GM12878 (cell line): ENCODE results near the gene PNMA1. TPM values are rescaled to one million over a fixed set of nuclear protein-coding genes. Genes with fewer than 3 reads are reported as not detected.

Source experiments
- BHLHE40 ChIP-seq, 2 experiments: fragments of 450-650 bp in 1 of 2; IDR thresholded peaks; 2 replicates each; pipeline ENCODE4 v1.6.1; 2011 to 2017; ENCODE audit warnings: low read depth in 2 of 2, borderline replicate concordance in 1 of 2, improper control_type of control experiment in 1 of 2, low read length in 1 of 2, mild to moderate bottlenecking in 1 of 2
- CBX3 ChIP-seq: fragments of 200-600 bp; sonication (generic); IDR thresholded peaks from 2 replicates; pipeline ENCODE4 v1.6.1; 2016; ENCODE audit warnings: low read depth, borderline replicate concordance
- CBX5 ChIP-seq: sonication (generic); IDR thresholded peaks from 2 replicates; pipeline ENCODE4 v1.6.1; 2016; ENCODE audit warnings: low read depth, moderate library complexity, mild to moderate bottlenecking, inconsistent platforms
- CREM ChIP-seq: IDR thresholded peaks from 2 replicates; pipeline ENCODE4 v1.6.1; 2014; ENCODE audit warnings: antibody characterized with exemption, low read depth
- EGR1 ChIP-seq, 2 experiments: IDR thresholded peaks; 1 replicate in 1 of 2; 2 replicates in 1 of 2; pipeline ENCODE4 v1.6.1; 2011 to 2012; ENCODE audit warnings: low read depth in 2 of 2, low read length in 2 of 2, borderline replicate concordance in 1 of 2, mild to moderate bottlenecking in 1 of 2, moderate library complexity in 1 of 2
- FOXK2 ChIP-seq: fragments of 450-650 bp; IDR thresholded peaks from 2 replicates; pipeline ENCODE4 v1.6.1; 2017; ENCODE audit warnings: mild to moderate bottlenecking, moderate library complexity
- FOXM1 ChIP-seq: IDR thresholded peaks from 2 replicates; pipeline ENCODE4 v1.6.1; 2012; ENCODE audit warnings: low read depth, mild to moderate bottlenecking, inconsistent platforms, low read length, moderate library complexity
- IKZF1 ChIP-seq: fragments of 450-650 bp; conservative IDR thresholded peaks from 2 replicates; pipeline ENCODE4 v1.6.1; 2017; ENCODE audit warnings: antibody characterized with exemption, mild to moderate bottlenecking
- JUNB ChIP-seq: IDR thresholded peaks from 2 replicates; pipeline ENCODE4 v1.6.1; 2016; ENCODE audit warnings: antibody characterized with exemption, mild to moderate bottlenecking
- LARP7 ChIP-seq: fragments of 450-650 bp; IDR thresholded peaks from 2 replicates; pipeline ENCODE4 v1.6.1; 2017; ENCODE audit warnings: mild to moderate bottlenecking
- MXI1 ChIP-seq: fragments of 150-350 bp; IDR thresholded peaks from 2 replicates; pipeline ENCODE4 v1.6.1; 2011; ENCODE audit warnings: low read depth, mild to moderate bottlenecking, inconsistent platforms, low read length, improper control_type of control experiment
- MYB ChIP-seq: fragments of 150-350 bp; IDR thresholded peaks from 2 replicates; pipeline ENCODE4 v1.6.1; 2014; ENCODE audit warnings: mild to moderate bottlenecking, low read depth, low read length, borderline replicate concordance
- NR2C1 ChIP-seq: fragments of 450-650 bp; IDR thresholded peaks from 2 replicates; pipeline ENCODE4 v1.6.1; 2017; ENCODE audit warnings: antibody characterized with exemption, mild to moderate bottlenecking, moderate library complexity
- NRF1 ChIP-seq: conservative IDR thresholded peaks from 2 replicates; pipeline ENCODE4 v1.6.1; 2011; ENCODE audit warnings: mild to moderate bottlenecking, low read depth, low read length, improper control_type of control experiment
- POLR2AphosphoS2 ChIP-seq: IDR thresholded peaks from 2 replicates; pipeline ENCODE4 v1.6.1; 2011; ENCODE audit warnings: low read depth, mild to moderate bottlenecking, low read length, improper control_type of control experiment, moderate library complexity
- SRF ChIP-seq, 2 experiments: IDR thresholded peaks; 2 replicates each; pipeline ENCODE4 v1.6.1; 2011; ENCODE audit warnings: low read depth in 2 of 2, low read length in 2 of 2, mild to moderate bottlenecking in 1 of 2, moderate library complexity in 1 of 2
- STAT3 ChIP-seq: IDR thresholded peaks from 2 replicates; pipeline ENCODE4 v1.6.1; 2011; ENCODE audit warnings: low read depth, low read length, improper control_type of control experiment
- TBL1XR1 ChIP-seq: IDR thresholded peaks from 2 replicates; pipeline ENCODE4 v1.6.1; 2012; ENCODE audit warnings: low read depth, low read length, improper control_type of control experiment
- TCF7 ChIP-seq: IDR thresholded peaks from 2 replicates; pipeline ENCODE4 v1.6.1; 2014; ENCODE audit warnings: antibody characterized with exemption, borderline replicate concordance
- ZZZ3 ChIP-seq: IDR thresholded peaks from 2 replicates; pipeline ENCODE4 v1.6.1; 2011; ENCODE audit warnings: low read depth; ENCODE audit not compliant: control insufficient read depth, insufficient read length
- polyA plus RNA-seq, 11 experiments: library from polyadenylated mRNA; depleted of rRNA in 4 of 11; unstranded in 6 of 11; stranded (reverse) in 5 of 11; fragments of >200 nt; fragmentation: Nextera tagmentation in 4 of 11; fragmentation: Illumina TruSeq in 1 of 11; extraction: Ambion mirVana in 4 of 11; extraction: Trizol in 1 of 11; gene quantifications; 1 replicate in 1 of 11; 2 replicates in 10 of 11; pipeline versions ENCODE4 v1.2.1 to v1.2.3, GENCODE V29; 2011 to 2016; ENCODE audit warnings: inconsistent platforms in 2 of 11, missing spikeins in 2 of 11, low read depth in 1 of 11
- total RNA-seq, 4 experiments: library from RNA; depleted of rRNA in 3 of 4; stranded (reverse); fragments of >200 nt in 3 of 4; fragmentation: Illumina TruSeq in 1 of 4; extraction: Trizol in 1 of 4; gene quantifications; 2 replicates each; pipeline versions ENCODE4 v1.2.1 to v1.2.3, GENCODE V29; 2013 to 2021
- TF ChIP-seq, protein P1 (sequence below): fragments of 450-650 bp; IDR thresholded peaks from 2 replicates; pipeline ENCODE4 v1.6.1; 2017; ENCODE audit warnings: mild to moderate bottlenecking, moderate library complexity
- TF ChIP-seq, protein P2 (sequence below): fragments of 450-650 bp; IDR thresholded peaks from 2 replicates; pipeline ENCODE4 v1.6.1; 2014; ENCODE audit warnings: mild to moderate bottlenecking
- TF ChIP-seq, protein P3 (sequence below): IDR thresholded peaks from 2 replicates; pipeline ENCODE4 v1.6.1; 2012; ENCODE audit warnings: low read depth, low read length, improper control_type of control experiment
- TF ChIP-seq, protein P4 (sequence below): IDR thresholded peaks from 2 replicates; pipeline ENCODE4 v1.6.1; 2011; ENCODE audit warnings: mild to moderate bottlenecking, low read depth, low read length, moderate library complexity; ENCODE audit not compliant: insufficient replicate concordance

Gene PNMA1
- total and polyA plus RNA-seq, 10 of the 15 experiments (the other 5 are each of a cell fraction or from before 2014, with no cell fraction given): 1.8 to 39.3 (median 11.1) TPM

DNA sequence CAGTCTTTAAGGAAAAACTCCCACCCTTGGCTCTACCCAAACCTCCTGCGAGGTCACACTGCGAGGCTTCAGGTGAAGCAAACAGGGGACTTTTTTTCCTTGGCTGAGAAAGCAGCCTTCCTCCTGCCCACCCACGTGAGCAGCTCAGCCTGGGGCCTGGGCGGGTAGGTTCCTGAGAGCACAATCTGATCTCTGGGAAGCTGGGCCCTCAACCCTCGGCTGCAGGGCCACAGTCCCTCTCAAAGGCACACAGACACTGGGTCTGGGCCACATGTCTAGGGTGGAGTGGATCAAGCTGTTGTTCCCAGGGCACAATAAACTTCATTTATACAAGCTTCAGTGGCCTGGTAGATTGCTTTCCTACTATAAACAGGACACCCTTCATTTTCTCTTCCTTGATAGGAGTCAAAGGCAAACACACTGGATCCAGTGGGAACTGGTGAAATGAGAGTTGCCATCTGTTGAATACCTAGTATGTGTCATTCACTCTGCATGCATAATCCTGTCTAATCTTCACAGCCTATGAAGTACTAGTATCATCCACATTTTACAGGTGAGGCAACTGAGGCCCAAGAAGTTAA is 41.3 kb upstream of the PNMA1 start (continued):
- TF ChIP-seq, protein P1, sequence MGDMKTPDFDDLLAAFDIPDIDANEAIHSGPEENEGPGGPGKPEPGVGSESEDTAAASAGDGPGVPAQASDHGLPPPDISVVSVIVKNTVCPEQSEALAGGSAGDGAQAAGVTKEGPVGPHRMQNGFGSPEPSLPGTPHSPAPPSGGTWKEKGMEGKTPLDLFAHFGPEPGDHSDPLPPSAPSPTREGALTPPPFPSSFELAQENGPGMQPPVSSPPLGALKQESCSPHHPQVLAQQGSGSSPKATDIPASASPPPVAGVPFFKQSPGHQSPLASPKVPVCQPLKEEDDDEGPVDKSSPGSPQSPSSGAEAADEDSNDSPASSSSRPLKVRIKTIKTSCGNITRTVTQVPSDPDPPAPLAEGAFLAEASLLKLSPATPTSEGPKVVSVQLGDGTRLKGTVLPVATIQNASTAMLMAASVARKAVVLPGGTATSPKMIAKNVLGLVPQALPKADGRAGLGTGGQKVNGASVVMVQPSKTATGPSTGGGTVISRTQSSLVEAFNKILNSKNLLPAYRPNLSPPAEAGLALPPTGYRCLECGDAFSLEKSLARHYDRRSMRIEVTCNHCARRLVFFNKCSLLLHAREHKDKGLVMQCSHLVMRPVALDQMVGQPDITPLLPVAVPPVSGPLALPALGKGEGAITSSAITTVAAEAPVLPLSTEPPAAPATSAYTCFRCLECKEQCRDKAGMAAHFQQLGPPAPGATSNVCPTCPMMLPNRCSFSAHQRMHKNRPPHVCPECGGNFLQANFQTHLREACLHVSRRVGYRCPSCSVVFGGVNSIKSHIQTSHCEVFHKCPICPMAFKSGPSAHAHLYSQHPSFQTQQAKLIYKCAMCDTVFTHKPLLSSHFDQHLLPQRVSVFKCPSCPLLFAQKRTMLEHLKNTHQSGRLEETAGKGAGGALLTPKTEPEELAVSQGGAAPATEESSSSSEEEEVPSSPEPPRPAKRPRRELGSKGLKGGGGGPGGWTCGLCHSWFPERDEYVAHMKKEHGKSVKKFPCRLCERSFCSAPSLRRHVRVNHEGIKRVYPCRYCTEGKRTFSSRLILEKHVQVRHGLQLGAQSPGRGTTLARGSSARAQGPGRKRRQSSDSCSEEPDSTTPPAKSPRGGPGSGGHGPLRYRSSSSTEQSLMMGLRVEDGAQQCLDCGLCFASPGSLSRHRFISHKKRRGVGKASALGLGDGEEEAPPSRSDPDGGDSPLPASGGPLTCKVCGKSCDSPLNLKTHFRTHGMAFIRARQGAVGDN: peak; percentile 34; the same call in 1 of the 2 replicates
- TF ChIP-seq, protein P2, sequence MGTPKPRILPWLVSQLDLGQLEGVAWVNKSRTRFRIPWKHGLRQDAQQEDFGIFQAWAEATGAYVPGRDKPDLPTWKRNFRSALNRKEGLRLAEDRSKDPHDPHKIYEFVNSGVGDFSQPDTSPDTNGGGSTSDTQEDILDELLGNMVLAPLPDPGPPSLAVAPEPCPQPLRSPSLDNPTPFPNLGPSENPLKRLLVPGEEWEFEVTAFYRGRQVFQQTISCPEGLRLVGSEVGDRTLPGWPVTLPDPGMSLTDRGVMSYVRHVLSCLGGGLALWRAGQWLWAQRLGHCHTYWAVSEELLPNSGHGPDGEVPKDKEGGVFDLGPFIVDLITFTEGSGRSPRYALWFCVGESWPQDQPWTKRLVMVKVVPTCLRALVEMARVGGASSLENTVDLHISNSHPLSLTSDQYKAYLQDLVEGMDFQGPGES: no peak
- TF ChIP-seq FOXM1: no peak
- no peak for TF ChIP-seq NRF1
- no peak for TF ChIP-seq JUNB
- TF ChIP-seq, protein P3, sequence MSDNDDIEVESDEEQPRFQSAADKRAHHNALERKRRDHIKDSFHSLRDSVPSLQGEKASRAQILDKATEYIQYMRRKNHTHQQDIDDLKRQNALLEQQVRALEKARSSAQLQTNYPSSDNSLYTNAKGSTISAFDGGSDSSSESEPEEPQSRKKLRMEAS: no peak
- peak; percentile 46 to 65 for TF ChIP-seq BHLHE40 (IDR thresholded peaks at IDR 0.05; ENCODE audit: borderline replicate concordance in 1 of 2, low read depth in 2 of 2, low read length in 1 of 2)
- TF ChIP-seq SRF (IDR thresholded peaks at IDR 0.05; ENCODE audit: low read depth in 2 of 2, low read length in 2 of 2): no peak
- no peak for TF ChIP-seq ZZZ3
- no peak for TF ChIP-seq FOXK2
- TF ChIP-seq CBX5: no peak
- TF ChIP-seq STAT3: no peak
- peak; percentile 76 for TF ChIP-seq MXI1
- TF ChIP-seq POLR2AphosphoS2: peak; percentile 74
- TF ChIP-seq, protein P4, sequence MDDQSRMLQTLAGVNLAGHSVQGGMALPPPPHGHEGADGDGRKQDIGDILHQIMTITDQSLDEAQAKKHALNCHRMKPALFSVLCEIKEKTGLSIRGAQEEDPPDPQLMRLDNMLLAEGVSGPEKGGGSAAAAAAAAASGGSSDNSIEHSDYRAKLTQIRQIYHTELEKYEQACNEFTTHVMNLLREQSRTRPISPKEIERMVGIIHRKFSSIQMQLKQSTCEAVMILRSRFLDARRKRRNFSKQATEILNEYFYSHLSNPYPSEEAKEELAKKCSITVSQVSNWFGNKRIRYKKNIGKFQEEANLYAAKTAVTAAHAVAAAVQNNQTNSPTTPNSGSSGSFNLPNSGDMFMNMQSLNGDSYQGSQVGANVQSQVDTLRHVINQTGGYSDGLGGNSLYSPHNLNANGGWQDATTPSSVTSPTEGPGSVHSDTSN: no peak
- TF ChIP-seq IKZF1: no peak
- TF ChIP-seq NR2C1: no peak
- no peak; the same call in 1 of the 2 replicates for TF ChIP-seq LARP7
- TF ChIP-seq TCF7: no peak
- TF ChIP-seq EGR1 (IDR thresholded peaks at IDR 0.05; ENCODE audit: borderline replicate concordance in 1 of 2, low read depth in 2 of 2, low read length in 2 of 2): peak in 1 of 2 experiments; percentile 40; a peak in 1 of 3 replicates
- no peak for TF ChIP-seq MYB
- TF ChIP-seq CBX3: no peak
- no peak; the same call in 1 of the 2 replicates for TF ChIP-seq CREM
- peak; percentile 18; the same call in 1 of the 2 replicates for TF ChIP-seq TBL1XR1
